BE2C (cell line): ENCODE results near the gene SCNN1B.

Experiments
- DNase-seq: peaks from one replicate; pipeline ENCODE4 v3.0.0-alpha.2; 2020
- H3K27me3 ChIP-seq: fragments of 250-450 bp; sonication (Bioruptor Pico); 2 replicates; pipeline ENCODE4 v1.5.1; 2020; ENCODE audit warnings: mild to moderate bottlenecking
- H3K36me3 ChIP-seq: fragments of 250-450 bp; sonication (Bioruptor Pico); 2 replicates; pipeline ENCODE4 v1.5.1; 2020; ENCODE audit warnings: mild to moderate bottlenecking
- H3K4me1 ChIP-seq: fragments of 250-450 bp; sonication (Bioruptor Pico); 2 replicates; pipeline ENCODE4 v1.5.1; 2020
- H3K4me3 ChIP-seq: 2 replicates; pipeline ENCODE4 v1.5.1; 2011; ENCODE audit warnings: low read depth, low read length
- H3K9me3 ChIP-seq: fragments of 250-450 bp; sonication (Bioruptor Pico); 2 replicates; pipeline ENCODE4 v1.5.1; 2020
- CTCF ChIP-seq: IDR thresholded peaks from 2 replicates; pipeline ENCODE4 v1.5.1; 2012; ENCODE audit warnings: mild to moderate bottlenecking, low read depth, low read length

SCNN1B gene

GRCh38 chr16:23283571-23283970 lies 18.5 kb upstream of the SCNN1B start:
- Histone ChIP-seq H3K27me3 (no peaks in the 10 kb centered on the region), H3K36me3 (no peaks in the 10 kb centered on the region), H3K4me1 (no peaks in the 10 kb centered on the region), H3K4me3 (no peak overlapping the region), H3K9me3 (no peaks in the 10 kb centered on the region)
- TF ChIP-seq CTCF: no peak
- DNase-seq: no peak

- H3K4me3 ChIP-seq: no peak overlapping the region
- no peaks in the 10 kb centered on the region for H3K9me3 ChIP-seq
- no peak for TF ChIP-seq CTCF
- no peaks in the 10 kb centered on the region for H3K36me3 ChIP-seq
- DNase-seq: no peak
- no peaks in the 10 kb centered on the region for H3K4me1 ChIP-seq
- no peaks in the 10 kb centered on the region for H3K27me3 ChIP-seq
These were observed 17.5 kb upstream of the SCNN1B start for GRCh38 chr16:23284584-23284983.

- H3K36me3 ChIP-seq: no peaks in the 10 kb centered on the region
- H3K27me3 ChIP-seq: no peaks in the 10 kb centered on the region; the same call in 1 of the 2 replicates
- TF ChIP-seq CTCF: no peak
- no peak overlapping the region for H3K4me3 ChIP-seq
- no peaks in the 10 kb centered on the region for H3K9me3 ChIP-seq
- no peaks in the 10 kb centered on the region for H3K4me1 ChIP-seq
- no peak for DNase-seq
These were observed 16.0 kb upstream of the SCNN1B start for GRCh38 chr16:23286131-23286532.

- Histone ChIP-seq H3K36me3 (no peaks in the 10 kb centered on the region), H3K27me3 (no peaks in the 10 kb centered on the region; the same call in 1 of the 2 replicates), H3K4me1 (no peaks in the 10 kb centered on the region), H3K9me3 (no peaks in the 10 kb centered on the region), H3K4me3 (no peak overlapping the region)
- DNase-seq: no peak
- TF ChIP-seq CTCF: no peak
These were observed 13.9 kb upstream of the SCNN1B start for GRCh38 chr16:23288209-23288608.

- H3K9me3 ChIP-seq: no peaks in the 10 kb centered on the region
- no peak for DNase-seq
- no peaks in the 10 kb centered on the region for H3K36me3 ChIP-seq
- H3K4me3 ChIP-seq: no peak overlapping the region
- no peak for TF ChIP-seq CTCF
- no peaks in the 10 kb centered on the region; the same call in 1 of the 2 replicates for H3K27me3 ChIP-seq
- no peaks in the 10 kb centered on the region for H3K4me1 ChIP-seq
These were observed 13.2 kb upstream of the SCNN1B start for GRCh38 chr16:23288726-23289512.

- no peak for DNase-seq
- no peaks in the 10 kb centered on the region for H3K9me3 ChIP-seq
- no peak overlapping the region for H3K4me3 ChIP-seq
- H3K27me3 ChIP-seq: no peaks in the 10 kb centered on the region; the same call in 1 of the 2 replicates
- TF ChIP-seq CTCF: no peak
- H3K36me3 ChIP-seq: no peaks in the 10 kb centered on the region
- no peaks in the 10 kb centered on the region for H3K4me1 ChIP-seq
These were observed 11.7 kb upstream of the SCNN1B start for GRCh38 chr16:23290189-23291062.
